Mucosa of descending colon (tissue), 3 donors: ENCODE measurements around the gene AFF4. TPM values are rescaled to one million over a fixed set of nuclear protein-coding genes. Genes with fewer than 3 reads are reported as not detected.

Experiments used
- ATAC-seq: fragments of 200-7000 bp; cut with Tn5 transposase; one replicate; pipeline ENCODE4 v1.9.1; 2020; ENCODE audit warnings: mild to moderate bottlenecking, moderate library complexity
- DNase-seq, 3 donors: peaks; one replicate each; pipeline ENCODE4 v3.0.0-alpha.2; 2020
- H3K36me3 ChIP-seq: fragments of 200-600 bp; one replicate; pipeline ENCODE4 v1.8.0; 2021; ENCODE audit warnings: low read depth, mild to moderate bottlenecking
- H3K4me1 ChIP-seq: fragments of 200-600 bp; one replicate; pipeline ENCODE4 v1.8.0; 2021; ENCODE audit warnings: low read depth, mild to moderate bottlenecking
- H3K4me3 ChIP-seq: fragments of 200-600 bp; one replicate; pipeline ENCODE4 v1.8.0; 2021; ENCODE audit warnings: mild to moderate bottlenecking
- H3K9me3 ChIP-seq: fragments of 200-600 bp; one replicate; pipeline ENCODE4 v1.8.0; 2021; ENCODE audit warnings: mild to moderate bottlenecking
- CTCF ChIP-seq: fragments of 200-600 bp; IDR thresholded peaks from one replicate; pipeline ENCODE4 v1.8.0; 2022; ENCODE audit warnings: antibody characterized with exemption, mild to moderate bottlenecking
- intact Hi-C, 2 donors: fragments of 100-400 bp; cut with DNase I in 1 of 2; cut with micrococcal nuclease in 1 of 2; formaldehyde crosslinking; loops; one replicate each; pipeline versions ENCODE4 v1.11.0 to v1.11.1; 2022; cut with DNase I, micrococcal nuclease
- total RNA-seq, 3 donors: library from RNA; stranded (reverse); fragmentation: NEBNext Ultra II Directional in 2 of 3; extraction: Animal tissue kit (Norgen Biotek cat#: 25700) in 2 of 3; gene quantifications; one replicate each; pipeline versions ENCODE4 v1.2.1 to v1.2.4, GENCODE V29; 2021 to 2023
- donor health status: DM: no; HTN: no; CAD: no; lungs with moderate emphysema.
- donor health status: DM: no; HTN: no; CAD: no.
- donor health status: DM: no; HTN: yes; CAD: no.

Gene AFF4
- total RNA-seq, 3 donors from 2014 or later, result 65.8 to 85.3 (median 76.6) TPM

GRCh38 chr5:132927355-132928061, 35.9 kb downstream of the AFF4 start:
- intact Hi-C loops, result no loop called here
- peaks cover 5% of the 10 kb centered on the region for H3K36me3 ChIP-seq
- no peak for DNase-seq
- TF ChIP-seq CTCF, result no peak
- peak; percentile 73 for ATAC-seq
- H3K9me3 ChIP-seq, result no peaks in the 10 kb centered on the region
- no peaks in the 10 kb centered on the region for H3K4me1 ChIP-seq
- no peak overlapping the region for H3K4me3 ChIP-seq

GRCh38 chr5:132926437-132926836, 37.0 kb downstream of the AFF4 start:
- Histone ChIP-seq H3K36me3 (no peaks in the 10 kb centered on the region), H3K4me1 (no peaks in the 10 kb centered on the region), H3K4me3 (no peak overlapping the region), H3K9me3 (no peaks in the 10 kb centered on the region)
- TF ChIP-seq CTCF, result no peak
- DNase-seq (no peak), ATAC-seq (no peak)
- intact Hi-C loops, result no loop called here

- Histone ChIP-seq H3K4me3 (no peak overlapping the region), H3K36me3 (no peaks in the 10 kb centered on the region), H3K4me1 (no peaks in the 10 kb centered on the region), H3K9me3 (no peaks in the 10 kb centered on the region)
- ATAC-seq (no peak), DNase-seq (no peak)
- TF ChIP-seq CTCF, result no peak
- intact Hi-C loops, result no loop called here
Measured at GRCh38 chr5:132916086-132916485, 47.3 kb downstream of the AFF4 start.

GRCh38 chr5:132915681-132916080, 47.8 kb downstream of the AFF4 start:
- ATAC-seq (peak; percentile 52), DNase-seq (no peak)
- intact Hi-C loops, result no loop called here
- no peaks in the 10 kb centered on the region for H3K9me3 ChIP-seq
- no peak for TF ChIP-seq CTCF
- H3K36me3 ChIP-seq, result no peaks in the 10 kb centered on the region
- H3K4me1 ChIP-seq, result no peaks in the 10 kb centered on the region
- H3K4me3 ChIP-seq, result no peak overlapping the region

GRCh38 chr5:132909702-132910101, 53.7 kb downstream of the AFF4 start:
- ATAC-seq (no peak), DNase-seq (no peak)
- intact Hi-C loops, result no loop called here
- Histone ChIP-seq H3K9me3 (no peaks in the 10 kb centered on the region), H3K36me3 (no peaks in the 10 kb centered on the region), H3K4me1 (no peaks in the 10 kb centered on the region), H3K4me3 (no peak overlapping the region)
- TF ChIP-seq CTCF, result no peak

GRCh38 chr5:132907161-132907560, 56.3 kb downstream of the AFF4 start:
- no peak for DNase-seq
- no peaks in the 10 kb centered on the region for H3K4me1 ChIP-seq
- H3K9me3 ChIP-seq, result no peaks in the 10 kb centered on the region
- no peak overlapping the region for H3K4me3 ChIP-seq
- no peak for ATAC-seq
- TF ChIP-seq CTCF, result no peak
- intact Hi-C loops, result no loop called here
- no peaks in the 10 kb centered on the region for H3K36me3 ChIP-seq
